NB4 (cell line): Measurements from ENCODE around the gene BTBD2.

Experiments used
- DNase-seq: peaks from one replicate; pipeline ENCODE4 v3.0.0; 2010; ENCODE audit warnings: low read depth
- H3K4me3 ChIP-seq: one replicate; pipeline ENCODE4 v1.5.1; 2011; ENCODE audit warnings: mild to moderate bottlenecking, low read depth, low read length, moderate library complexity
- CTCF ChIP-seq: IDR thresholded peaks from one replicate; pipeline ENCODE4 v1.5.1; 2012; ENCODE audit warnings: low read depth, low read length
- MAX ChIP-seq: IDR thresholded peaks from 2 replicates; pipeline ENCODE4 v1.6.1; 2011; ENCODE audit warnings: low read depth, low read length
- MYC ChIP-seq: IDR thresholded peaks from 2 replicates; pipeline ENCODE4 v1.6.1; 2011; ENCODE audit warnings: low read depth, low read length
- POLR2A ChIP-seq: IDR thresholded peaks from 2 replicates; pipeline ENCODE4 v1.6.1; 2011; ENCODE audit warnings: mild to moderate bottlenecking; ENCODE audit not compliant: insufficient read length; ENCODE audit errors: extremely low read depth

BTBD2 gene

GRCh38 chr19:2018752-2019151, 3.2 kb upstream of the BTBD2 start:
- H3K4me3 ChIP-seq, result no peak overlapping the region
- TF ChIP-seq CTCF, result no peak
- TF ChIP-seq MAX, result no peak
- TF ChIP-seq MYC, result no peak
- TF ChIP-seq POLR2A, result no peak
- no peak for DNase-seq

- DNase-seq, result peak; percentile 57
- H3K4me3 ChIP-seq, result no peak overlapping the region
- TF ChIP-seq MYC (no peak), CTCF (no peak), MAX (no peak), POLR2A (no peak)
Measured at GRCh38 chr19:2016041-2016807, 710 bp upstream of the BTBD2 start.

GRCh38 chr19:2014731-2015607, 545 bp downstream of the BTBD2 start:
- H3K4me3 ChIP-seq, result peak overlapping the region; percentile 25
- TF ChIP-seq CTCF, result no peak
- no peak for TF ChIP-seq POLR2A
- TF ChIP-seq MYC, result no peak
- no peak for TF ChIP-seq MAX
- DNase-seq, result peak; percentile 44

- no peak overlapping the region for H3K4me3 ChIP-seq
- no peak for DNase-seq
- TF ChIP-seq POLR2A (no peak), MYC (no peak), CTCF (no peak), MAX (no peak)
Measured at GRCh38 chr19:2014131-2014571, 1.4 kb downstream of the BTBD2 start.

GRCh38 chr19:2013683-2013961, 1.9 kb downstream of the BTBD2 start:
- no peak overlapping the region for H3K4me3 ChIP-seq
- TF ChIP-seq CTCF, result no peak
- TF ChIP-seq POLR2A, result no peak
- TF ChIP-seq MAX, result no peak
- no peak for TF ChIP-seq MYC
- no peak for DNase-seq
